Progenitor cell of endocrine pancreas (in vitro differentiated cells): ENCODE measurements around the gene TAF5L. TPM values are rescaled to one million over a fixed set of nuclear protein-coding genes. Genes with fewer than 3 reads are reported as not detected.

Source experiments
- DNase-seq: peaks from one replicate; pipeline ENCODE4 v3.0.0; 2021; ENCODE audit warnings: low spot score; ENCODE audit not compliant: unreplicated experiment
- H3K27ac Mint-ChIP-seq: 2 replicates; pipeline ENCODE4 v1.8.0; 2021; ENCODE audit warnings: mild to moderate bottlenecking, moderate library complexity, mixed read lengths
- H3K27me3 Mint-ChIP-seq: 2 replicates; pipeline ENCODE4 v1.8.0; 2021; ENCODE audit warnings: mixed read lengths
- H3K36me3 Mint-ChIP-seq: 2 replicates; pipeline ENCODE4 v1.8.0; 2022; ENCODE audit warnings: mixed read lengths; ENCODE audit not compliant: insufficient read depth
- H3K4me1 Mint-ChIP-seq: 2 replicates; pipeline ENCODE4 v1.8.0; 2021; ENCODE audit warnings: low read depth, mixed read lengths
- H3K4me3 Mint-ChIP-seq: 2 replicates; pipeline ENCODE4 v1.8.0; 2021; ENCODE audit warnings: low read depth, mild to moderate bottlenecking, moderate library complexity, mixed read lengths
- H3K9me3 Mint-ChIP-seq: 2 replicates; pipeline ENCODE4 v1.8.0; 2021; ENCODE audit warnings: low read depth, mixed read lengths
- CTCF ChIP-seq: fragments of 200-600 bp; sonication (generic); IDR thresholded peaks from one replicate; pipeline ENCODE4 v1.5.0; 2021; ENCODE audit warnings: antibody characterized with exemption, mild to moderate bottlenecking; ENCODE audit not compliant: unreplicated experiment
- total RNA-seq: library from RNA; stranded (reverse); gene quantifications from 2 replicates; pipeline ENCODE4 v1.2.1, GENCODE V29; 2021

TAF5L gene
- total RNA-seq, 1 donor from 2014 or later, result 21.0 TPM

GRCh38 chr1:229585338-229585737 lies 40.6 kb downstream of the TAF5L start:
- Mint-ChIP-seq H3K9me3 (no peaks in the 10 kb centered on the region), H3K4me3 (no peak overlapping the region), H3K4me1 (peaks cover 3% of the 10 kb centered on the region), H3K27me3 (no peaks in the 10 kb centered on the region), H3K27ac (no peak overlapping the region), H3K36me3 (no peaks in the 10 kb centered on the region)
- no peak for TF ChIP-seq CTCF
- DNase-seq, result no peak

DNA sequence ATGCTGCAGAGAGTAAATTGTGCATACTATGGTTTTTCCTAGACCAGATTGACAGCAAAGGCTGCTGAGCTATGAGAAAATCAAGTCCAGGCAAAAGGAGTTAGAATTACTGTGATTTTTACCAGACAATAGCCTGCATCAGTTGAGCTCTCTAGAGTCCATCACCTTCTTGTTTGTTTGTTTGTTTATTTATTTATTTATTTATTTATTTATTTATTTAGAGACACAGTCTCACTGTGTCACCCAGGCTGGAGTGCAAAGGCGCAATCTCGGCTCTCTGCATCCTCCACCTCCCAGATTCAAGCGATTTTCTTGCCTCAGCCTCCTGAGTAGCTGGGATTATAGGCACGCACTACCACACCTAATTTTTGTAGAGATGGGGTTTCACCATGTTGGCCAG lies 43.2 kb downstream of the TAF5L start:
- H3K9me3 Mint-ChIP-seq, result no peaks in the 10 kb centered on the region
- peaks cover 3% of the 10 kb centered on the region for H3K4me1 Mint-ChIP-seq
- no peak overlapping the region for H3K4me3 Mint-ChIP-seq

DNA sequence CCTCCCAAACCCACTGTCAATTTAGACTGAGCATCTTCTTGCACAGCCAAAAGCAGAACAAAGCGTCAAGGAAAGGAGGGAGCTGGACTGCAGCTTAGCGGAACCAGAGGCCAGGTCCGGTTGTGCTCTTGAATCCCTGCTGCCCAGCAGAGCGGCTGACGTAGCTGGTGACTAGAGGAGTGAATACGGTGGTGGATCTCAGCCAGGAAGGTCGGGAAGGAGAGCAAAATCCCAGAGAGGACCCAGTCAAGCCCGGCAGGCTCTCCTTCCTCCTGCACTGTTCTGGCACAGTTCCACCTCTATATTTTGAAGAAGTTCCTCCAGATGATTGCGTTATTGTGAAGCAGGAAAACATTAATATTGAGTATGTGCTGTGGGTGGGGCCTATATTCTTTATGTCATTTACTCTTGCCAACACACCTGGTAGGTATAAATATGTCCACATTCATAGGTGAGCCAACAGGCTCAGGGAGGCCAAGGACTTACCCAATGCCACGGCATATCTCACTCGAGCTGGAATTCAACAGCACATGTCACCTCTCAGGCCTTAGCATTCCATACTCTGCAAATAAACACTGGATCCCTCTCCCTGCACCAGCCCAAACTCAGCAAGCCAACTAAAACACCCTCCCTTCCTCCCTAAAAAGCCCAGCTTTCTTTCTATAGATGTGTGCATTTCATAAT lies 43.8 kb downstream of the TAF5L start:
- no peaks in the 10 kb centered on the region for H3K9me3 Mint-ChIP-seq
- H3K27me3 Mint-ChIP-seq, result no peaks in the 10 kb centered on the region
- H3K4me3 Mint-ChIP-seq, result no peak overlapping the region
- H3K4me1 Mint-ChIP-seq, result peaks cover 3% of the 10 kb centered on the region
- peak overlapping the region; percentile 41 for H3K27ac Mint-ChIP-seq
- no peaks in the 10 kb centered on the region for H3K36me3 Mint-ChIP-seq
- no peak for DNase-seq
- no peak for TF ChIP-seq CTCF

More for the DNA sequence above, 43.2 kb downstream of the TAF5L start:
- Mint-ChIP-seq H3K27ac (no peak overlapping the region), H3K36me3 (no peaks in the 10 kb centered on the region), H3K27me3 (no peaks in the 10 kb centered on the region)
- DNase-seq, result no peak
- TF ChIP-seq CTCF, result no peak

DNA sequence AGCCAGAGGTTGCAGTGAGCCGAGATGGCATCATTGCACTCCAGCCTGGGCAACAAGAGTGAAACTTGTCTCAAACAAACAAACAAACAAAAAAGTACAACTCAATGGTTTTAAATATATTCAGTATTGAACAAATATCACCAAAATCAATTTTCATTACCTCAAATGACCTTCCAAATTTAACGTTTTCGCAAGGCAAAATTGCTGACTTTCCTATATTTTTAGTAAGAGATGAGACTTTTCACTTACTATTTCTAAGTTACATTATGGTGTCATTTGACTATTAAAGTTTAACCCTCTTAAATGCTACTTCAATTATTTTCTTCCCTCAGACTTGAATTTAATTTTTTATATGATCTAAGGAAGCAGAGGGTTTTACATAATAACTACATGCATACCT lies 44.4 kb downstream of the TAF5L start:
- no peak overlapping the region for H3K27ac Mint-ChIP-seq
- no peak for DNase-seq
- H3K27me3 Mint-ChIP-seq, result no peaks in the 10 kb centered on the region
- TF ChIP-seq CTCF, result no peak
- H3K9me3 Mint-ChIP-seq, result no peaks in the 10 kb centered on the region
- no peak overlapping the region for H3K4me3 Mint-ChIP-seq
- peaks cover 3% of the 10 kb centered on the region for H3K4me1 Mint-ChIP-seq
- no peaks in the 10 kb centered on the region for H3K36me3 Mint-ChIP-seq

DNA sequence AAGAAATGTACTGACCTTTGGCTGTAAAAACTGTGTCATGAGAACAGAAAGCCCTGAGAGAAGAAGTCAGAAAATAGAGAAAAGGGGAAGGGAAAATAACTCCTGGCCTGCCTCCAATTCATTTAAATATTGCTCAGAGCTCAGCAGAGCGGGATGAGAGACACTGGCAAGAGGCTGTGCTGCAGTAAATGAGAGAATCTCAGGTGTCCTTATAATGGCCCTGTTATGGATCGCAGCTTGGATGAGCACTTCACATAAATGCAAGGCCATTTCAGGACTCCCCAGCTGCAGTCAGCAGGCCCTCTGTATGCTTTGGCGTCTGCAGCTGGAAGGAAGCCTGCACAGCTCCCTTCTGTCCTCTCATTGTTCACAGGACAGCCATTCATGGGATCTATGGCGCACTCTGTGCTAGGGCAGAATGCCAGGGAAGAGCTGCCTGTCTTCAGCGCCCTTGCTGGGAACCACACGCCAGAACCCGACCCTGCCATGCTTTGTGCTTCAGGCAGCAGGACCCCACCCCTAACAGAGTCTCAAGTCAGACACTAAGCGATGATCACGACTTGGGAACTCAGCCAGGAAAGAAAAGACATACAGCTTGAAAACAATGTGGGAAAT lies 46.8 kb downstream of the TAF5L start:
- no peaks in the 10 kb centered on the region for H3K36me3 Mint-ChIP-seq
- TF ChIP-seq CTCF, result no peak
- H3K27me3 Mint-ChIP-seq, result no peaks in the 10 kb centered on the region
- no peak for DNase-seq
- no peaks in the 10 kb centered on the region for H3K9me3 Mint-ChIP-seq
- H3K27ac Mint-ChIP-seq, result no peak overlapping the region
- H3K4me1 Mint-ChIP-seq, result peaks cover 3% of the 10 kb centered on the region
- no peak overlapping the region for H3K4me3 Mint-ChIP-seq
